GM11168 (cell line): ENCODE results near the gene CHCHD4.
"Not testable (repeated sequence)": the region's sequence is repeated elsewhere in the genome, so short reads cannot be mapped to it uniquely, and the experiment has no call there.

Experiments used
- in situ Hi-C: fragments of 300-500 bp; cut with MboI; formaldehyde crosslinking; loops from one replicate; pipeline ENCODE4 v1.12.0; 2022; ENCODE audit warnings: low sequenced_read_pairs; ENCODE audit not compliant: unreplicated experiment

The CHCHD4 gene

DNA sequence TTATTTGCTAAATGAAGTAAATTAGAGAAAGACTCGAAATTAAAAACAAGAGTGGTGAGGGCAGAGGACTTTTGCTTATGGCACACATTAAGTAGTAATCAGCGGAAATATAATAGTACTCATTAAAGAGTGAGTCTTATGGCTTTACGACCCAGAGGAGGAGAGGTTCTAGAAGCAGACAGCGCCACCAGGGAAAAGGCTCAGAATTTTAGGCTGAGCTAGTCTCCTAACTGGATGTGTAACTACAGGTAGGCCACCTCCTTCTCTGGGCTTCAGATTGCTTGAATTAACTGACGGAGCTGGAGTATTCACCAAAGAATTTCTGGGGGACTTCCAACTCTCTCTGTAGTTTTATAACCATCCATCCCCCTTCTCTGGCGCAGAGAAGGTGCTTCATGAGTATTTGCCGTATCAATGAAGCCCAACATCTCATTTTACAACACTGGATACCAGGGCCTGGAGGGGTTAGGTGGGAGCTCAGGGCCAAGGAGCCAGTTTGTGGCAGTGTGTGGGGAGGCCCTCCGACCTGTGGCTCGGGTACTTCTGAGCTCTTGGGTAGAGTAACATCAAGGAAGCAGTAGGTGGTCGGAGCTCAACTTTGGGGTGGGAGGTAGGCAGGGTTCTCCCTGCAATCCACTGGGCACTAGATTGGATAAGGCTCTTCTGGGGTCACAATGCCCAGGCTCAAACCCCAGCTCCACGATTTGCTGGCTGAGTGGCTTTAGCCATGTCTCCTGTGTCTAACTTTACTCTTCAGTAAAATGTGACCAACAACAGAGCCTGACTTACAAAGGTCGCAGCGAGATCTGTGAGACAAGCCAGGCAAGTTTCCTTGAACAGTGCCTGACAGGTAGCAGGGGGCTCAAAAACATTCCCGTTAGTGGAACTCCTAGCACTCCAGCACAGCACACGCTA, 1.1 kb downstream of the CHCHD4 start:
- in situ Hi-C loops: no loop called here

DNA sequence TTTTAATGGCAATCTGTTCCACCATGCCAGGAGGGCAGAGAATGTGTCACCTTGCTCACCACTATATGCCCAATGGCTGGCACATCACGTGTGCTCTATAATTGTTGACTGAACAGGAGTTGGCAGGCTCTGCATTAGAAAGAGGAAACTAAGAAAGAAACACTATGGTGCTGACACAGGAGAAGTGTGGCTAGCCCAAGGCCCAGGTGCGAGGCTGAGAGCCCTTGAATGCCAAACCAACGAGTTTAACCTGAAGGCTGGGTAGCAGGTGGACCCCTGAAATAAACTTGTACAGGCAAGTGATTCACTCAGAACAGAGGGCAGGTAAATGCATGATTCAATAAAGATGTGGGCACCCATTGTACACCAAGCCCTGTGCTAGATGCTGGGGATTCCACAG, 2.4 kb downstream of the CHCHD4 start:
- in situ Hi-C loops: no loop called here

DNA sequence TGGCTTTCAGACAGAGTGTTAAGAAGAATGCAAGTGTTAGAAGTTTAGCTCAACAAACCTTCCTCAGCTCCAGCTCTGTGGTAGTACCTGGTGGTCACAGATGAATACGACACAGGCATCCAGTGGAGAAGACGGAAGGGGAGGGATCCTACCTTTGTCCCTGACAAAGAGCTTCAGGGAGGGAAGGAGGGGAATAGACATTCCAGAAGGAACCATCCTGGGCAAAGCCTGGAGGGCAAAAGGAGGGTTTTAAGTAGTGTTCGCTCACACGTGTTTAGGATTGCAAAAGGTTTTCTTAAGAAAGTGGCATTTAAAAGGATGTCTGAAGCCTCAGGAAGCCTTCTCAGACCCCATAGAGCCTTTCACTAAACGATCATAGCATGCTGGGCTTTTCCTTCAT, 2.8 kb downstream of the CHCHD4 start:
- in situ Hi-C loops: no loop called here

DNA sequence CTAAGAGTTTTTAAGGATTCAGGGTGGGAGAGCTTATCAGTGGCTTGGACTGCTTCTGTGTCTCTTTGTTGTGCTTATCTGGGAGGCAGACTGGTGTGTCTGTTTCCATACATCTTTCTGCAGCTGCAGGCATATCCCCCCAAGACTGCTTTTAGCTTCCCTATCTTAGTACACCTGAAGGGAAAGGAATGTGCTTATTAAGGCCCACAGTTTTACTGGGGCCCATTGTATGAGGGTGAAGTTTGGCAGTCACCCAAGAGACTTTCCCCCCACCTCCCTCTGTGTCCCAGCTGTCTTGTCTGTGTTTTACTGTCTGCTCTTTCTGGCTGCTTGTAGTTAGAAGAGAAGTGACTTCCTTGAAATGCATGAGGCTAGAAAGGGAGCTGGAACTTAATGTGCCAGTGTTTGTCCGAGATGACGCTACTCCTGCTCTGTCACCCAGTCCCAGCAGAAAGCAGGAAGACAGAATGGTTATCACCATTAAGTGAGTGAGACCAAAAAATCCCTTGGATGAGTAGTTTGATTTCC, 3.7 kb downstream of the CHCHD4 start:
- in situ Hi-C loops: not testable (repeated sequence)

DNA sequence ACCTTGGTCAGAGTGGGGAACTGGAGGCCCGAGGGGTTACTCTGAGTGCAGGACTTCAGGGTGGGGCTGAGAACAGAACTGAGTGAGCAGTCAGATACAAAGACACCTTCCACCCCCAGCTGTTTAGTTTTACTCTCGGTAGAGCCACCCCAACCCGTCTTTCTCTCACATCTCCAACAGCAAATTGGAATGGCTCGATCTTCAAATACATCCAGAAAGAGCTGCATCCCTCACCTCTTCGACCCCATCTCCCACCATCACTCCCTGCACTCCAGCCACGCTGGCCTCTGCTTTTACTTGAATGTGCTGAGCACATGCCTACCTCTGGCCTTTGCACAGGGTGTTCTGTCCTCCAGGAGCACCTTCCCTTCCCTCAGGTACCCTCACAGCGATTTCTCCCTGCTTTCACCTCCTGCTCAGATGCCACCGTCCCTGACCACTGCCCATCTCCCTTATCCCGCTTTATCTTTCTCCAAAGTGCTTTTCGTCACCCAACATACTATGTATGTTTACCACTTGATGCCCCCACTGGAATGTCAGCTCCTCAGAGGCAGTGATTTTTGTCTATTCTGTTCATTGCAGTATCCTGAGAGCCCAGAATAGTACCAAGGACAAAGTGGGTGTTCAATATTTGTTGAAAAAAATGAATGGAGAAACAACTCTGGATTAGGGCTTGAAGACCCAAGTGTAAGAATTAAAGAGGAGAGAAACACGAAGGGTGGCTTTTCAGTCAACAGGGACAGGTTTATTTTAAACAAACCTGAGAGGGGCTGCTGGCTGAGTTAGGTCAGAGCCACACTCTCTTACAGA, 4.4 kb downstream of the CHCHD4 start:
- in situ Hi-C loops: no loop called here

DNA sequence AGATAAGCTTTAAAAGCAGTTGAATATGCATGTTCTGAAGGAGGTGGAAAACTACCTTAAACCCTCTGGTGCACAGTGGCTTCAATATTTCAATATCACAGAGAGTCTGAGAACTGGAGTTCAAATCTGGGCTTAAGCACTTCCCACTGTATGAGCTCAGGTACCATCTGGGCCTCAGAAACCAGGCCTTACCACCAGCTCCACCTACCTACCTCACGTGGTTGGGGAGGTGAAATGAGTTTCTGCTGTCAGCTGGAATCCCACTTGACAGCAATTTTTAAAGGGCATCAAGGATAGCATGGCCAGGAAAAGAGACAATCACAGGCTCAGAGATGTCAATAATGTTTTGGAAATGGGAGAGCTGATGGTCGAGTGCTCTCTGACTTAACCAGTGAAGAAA, 5.0 kb downstream of the CHCHD4 start:
- in situ Hi-C loops: no loop called here

DNA sequence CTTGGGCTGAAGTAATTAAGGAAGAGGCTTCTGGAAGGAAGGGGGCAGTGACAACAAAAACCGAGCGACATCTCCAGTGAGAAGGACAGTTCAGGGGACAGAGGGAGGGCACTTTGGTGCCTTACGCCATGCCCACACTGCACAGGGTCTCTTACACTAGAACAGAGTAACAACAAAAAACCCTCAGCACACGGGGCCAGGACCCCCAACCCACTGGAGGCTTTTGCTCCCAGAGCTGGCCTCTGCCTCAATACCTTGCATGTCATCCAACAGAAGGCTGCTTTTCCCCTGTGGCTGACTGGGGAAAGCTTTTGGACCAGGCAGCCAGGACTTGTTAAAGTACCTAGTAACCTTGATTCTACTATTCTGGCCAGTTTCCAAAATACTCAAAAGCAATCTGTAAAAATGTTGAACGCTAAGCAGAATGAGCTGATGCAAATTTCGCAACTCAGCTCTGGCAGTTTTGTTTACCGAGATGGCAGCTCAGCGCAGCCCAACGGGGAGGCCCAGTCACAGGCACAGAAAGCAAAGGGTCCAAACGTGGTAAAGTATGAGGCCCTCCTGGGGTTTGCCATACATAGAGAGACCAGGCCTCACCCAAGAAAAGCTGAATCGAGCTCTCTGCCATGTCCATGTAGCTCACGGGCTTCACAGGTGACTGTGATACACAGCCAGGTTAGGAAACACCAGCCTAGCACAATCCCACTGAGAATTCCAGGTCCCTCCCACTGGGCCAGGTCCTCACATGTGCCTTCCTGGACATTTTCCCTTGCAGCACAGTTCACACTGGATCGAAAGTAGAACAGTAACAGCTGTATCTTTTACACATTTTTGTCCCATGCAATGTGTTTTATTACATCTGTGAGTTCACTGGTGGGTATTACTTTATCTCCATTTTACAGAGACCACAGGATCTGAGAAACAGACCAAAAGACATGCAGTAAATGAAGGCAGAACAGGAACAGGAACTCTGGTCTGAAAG, 6.0 kb downstream of the CHCHD4 start:
- in situ Hi-C loops: no loop called here

DNA sequence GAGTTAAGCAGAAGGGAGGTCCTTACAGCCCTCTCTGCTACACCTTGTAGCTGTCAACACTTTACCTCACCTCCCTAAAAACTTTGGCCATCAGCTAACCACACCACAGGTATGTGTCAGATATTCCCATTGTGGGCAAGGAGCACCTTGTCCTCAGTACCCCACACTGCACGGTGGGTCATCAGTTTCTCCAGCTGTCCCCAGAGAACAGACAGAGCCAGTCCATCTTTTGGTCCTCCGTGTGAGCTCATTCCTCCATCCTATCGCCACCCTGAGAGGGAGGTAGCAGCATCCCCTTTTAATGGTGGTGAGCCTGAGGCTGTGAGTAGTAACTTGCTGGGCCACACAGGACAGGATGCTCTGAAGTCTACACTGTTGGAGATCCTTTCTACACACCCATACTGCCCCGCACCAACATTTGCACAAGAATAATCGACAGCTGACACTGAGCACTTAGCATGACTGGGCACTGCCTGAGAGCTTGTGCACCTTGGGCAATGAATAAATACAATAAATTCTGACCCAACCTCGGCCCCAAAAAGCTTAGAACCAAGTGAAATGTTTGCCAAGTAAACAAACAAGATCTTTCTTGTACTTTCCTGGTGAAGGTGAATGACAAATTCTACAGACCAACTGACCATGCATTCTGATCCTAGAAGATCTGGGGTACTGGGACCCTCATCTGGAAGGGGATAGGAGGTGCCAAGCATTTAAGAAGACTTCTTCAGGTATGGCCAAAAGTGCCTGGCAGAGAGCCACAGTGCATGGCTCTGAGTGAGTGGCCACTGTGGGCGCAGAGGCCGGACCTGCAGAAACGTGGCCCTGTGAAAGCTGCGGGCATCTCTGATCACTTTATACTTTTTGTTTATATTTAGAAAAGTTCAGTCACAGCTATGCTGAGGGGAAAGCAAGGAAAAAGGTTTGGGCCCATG, 6.9 kb downstream of the CHCHD4 start:
- in situ Hi-C loops: no loop called here

DNA sequence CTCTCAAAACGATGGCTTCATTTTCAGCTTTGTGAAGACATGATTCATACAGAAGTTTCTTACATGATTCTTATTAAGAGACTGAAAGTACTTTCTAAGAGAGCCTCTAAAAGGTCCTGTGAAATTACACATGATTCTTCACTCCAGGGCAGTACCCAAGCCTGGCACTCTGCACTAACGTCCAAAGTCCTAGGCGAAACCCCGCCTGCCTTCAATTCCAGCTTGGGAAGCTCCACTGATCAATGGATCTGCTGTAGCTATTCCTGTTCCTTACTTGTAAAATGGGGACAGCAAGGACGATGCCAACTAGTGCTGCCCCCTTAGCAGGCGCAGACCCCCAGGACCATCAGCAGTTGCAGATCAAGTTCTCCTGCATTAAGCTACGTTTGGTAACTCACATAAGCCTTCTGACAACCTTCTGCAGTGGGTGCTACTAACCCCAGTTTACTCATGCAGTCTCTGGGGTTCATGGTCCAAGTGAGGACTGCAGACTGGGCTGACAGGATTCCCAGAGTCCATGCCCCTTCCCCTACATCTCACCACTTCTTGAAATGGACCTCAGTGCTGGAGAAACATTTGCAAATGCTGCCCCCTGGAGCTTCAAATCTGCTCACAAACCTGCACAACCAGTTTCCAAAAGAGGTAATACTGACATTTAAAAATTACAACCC, 10.6 kb downstream of the CHCHD4 start:
- in situ Hi-C loops: no loop called here

DNA sequence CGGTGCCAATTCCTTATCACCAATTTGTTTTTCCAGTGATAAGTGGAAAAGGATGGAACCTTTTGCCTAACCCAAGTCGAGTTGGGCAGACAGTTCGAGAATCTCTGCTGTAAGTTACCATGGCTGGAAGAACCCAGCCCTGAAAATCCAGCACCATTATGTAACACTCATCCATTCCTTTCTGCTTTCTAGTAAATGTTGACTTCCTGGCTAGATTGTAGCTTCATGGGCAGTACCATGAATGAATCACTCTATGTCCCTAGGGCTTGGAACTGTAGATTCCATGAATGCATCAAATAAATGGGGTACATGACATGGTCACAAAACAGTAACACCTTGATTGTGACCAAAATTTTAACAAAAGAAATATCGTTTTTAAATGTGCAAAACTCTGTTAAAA, 14.0 kb downstream of the CHCHD4 start:
- in situ Hi-C loops: no loop called here

DNA sequence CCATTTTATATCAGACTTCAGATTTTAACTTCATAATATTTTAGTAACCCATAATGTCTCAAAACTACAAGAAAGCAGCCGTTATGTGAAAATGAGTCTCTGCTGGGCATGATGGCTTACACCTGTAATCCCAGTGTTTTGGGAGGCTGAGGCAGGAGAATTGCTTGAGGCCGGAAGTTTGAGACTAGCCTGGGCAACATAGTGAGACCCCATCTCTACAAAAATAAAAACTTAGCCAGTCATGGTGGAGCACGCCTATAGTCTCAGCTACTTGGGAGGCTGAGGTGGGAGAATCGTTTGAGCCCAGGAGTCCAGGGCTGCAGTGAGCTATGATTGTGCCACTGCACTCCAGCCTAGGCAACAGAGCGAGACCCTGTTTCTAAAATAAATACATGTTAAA, 14.8 kb downstream of the CHCHD4 start:
- in situ Hi-C loops: not testable (repeated sequence)

DNA sequence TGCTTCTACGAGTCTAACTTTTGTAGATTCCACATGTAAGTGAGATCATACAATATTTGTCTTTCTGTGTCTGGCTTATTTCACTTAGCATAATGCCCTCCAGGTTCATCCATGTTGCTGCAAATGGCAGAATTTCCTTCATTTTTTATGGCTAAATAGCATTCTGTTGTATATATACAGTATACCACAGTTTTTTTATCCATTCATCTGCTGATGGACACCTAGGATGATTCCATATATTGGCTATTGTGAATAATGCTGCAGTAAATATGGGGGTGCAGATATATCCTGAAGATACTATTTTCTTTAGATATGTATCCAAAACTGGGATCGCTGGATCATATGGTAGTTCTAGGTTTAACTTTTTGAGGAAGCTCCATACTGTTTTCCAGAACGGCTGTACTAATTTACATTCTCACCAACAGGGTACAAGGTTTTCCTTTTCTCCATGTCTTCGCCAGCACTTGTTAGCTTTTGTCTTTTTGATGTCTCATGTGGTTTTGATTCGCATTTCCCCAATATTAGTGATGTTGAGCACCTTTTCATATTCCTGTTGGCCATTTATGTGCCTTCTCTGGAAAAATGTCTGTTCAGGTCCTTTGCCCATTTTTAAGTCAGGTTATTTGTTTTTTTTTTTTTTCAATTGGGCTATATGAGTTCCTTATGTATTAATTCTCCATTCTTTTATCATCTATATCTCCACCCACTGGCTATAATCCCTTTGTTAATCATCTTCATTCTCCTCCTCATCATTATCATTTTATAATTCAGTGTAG, 26.9 kb downstream of the CHCHD4 start:
- in situ Hi-C loops: no loop called here

DNA sequence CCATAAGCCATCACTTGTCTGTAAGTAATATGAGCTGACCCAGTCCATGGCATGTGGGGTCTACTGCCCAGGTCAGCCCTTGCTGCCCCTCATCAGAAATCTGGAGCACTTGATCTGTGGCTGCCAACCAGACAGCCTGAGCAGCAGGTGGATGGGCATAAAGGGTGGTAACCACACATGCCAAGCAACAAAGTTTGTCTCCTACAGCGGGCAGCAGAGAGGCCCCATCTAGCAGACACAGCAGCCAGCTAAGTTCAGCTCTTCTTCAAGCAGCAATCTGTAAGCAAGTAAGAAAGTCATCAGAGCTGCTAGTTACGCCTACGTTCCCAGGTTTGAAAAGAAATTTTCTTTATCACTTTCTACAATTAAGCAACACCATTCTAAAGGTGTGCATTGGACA, 27.9 kb downstream of the CHCHD4 start:
- in situ Hi-C loops: no loop called here

DNA sequence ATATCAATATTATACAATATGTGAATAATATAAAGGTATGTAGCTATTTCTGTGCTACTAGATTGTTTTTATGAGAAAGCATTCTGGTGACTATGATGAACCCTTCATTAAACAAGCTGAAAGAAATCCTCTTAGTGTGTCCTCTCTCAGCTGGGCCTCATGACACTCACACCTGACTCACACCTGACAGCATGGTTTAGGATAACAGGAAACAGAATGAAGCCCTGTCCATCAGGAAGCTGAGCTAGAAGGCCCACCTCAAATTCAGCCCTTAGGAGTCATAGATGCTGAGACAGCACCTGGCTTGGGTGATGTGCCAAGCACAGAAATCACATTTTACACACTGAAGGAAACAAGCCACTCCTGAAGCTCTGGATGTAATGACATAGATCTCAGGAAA, 30.8 kb downstream of the CHCHD4 start:
- in situ Hi-C loops: no loop called here

DNA sequence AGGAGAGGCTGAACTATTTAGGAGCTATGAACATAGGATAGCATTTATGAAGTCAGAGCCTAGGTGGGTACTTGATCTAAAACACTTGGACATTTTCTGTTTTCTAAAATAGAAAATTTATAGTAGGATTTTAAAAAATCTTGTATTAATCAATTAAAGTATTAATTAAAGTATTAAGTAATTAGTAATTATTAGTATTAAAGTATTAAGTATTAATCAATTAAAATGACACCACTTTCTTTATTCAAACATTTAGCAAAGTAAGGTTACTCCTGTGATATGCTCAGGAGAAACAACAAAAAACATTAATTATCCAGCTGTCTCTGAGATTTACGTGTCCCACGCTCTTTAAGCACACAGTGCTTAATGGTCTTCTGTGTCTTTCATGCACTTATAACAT, 32.2 kb downstream of the CHCHD4 start:
- in situ Hi-C loops: no loop called here

DNA sequence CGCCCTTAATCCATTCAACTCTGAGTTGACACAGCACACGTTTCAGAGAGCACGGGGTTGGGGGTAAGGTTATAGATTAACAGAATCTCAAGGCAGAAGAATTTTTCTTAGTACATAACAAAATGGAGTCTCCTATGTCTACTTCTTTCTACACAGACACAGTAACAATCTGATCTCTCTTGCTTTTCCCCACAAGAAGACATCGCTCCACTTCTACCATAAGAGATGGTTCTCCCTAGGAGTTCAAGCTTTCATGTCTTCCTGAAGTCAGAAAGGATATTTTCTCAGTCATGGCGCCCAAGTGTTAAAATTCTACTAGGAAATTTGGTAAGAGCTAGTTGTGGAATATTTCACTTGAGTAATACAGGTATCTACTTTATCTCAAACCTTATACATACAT, 32.7 kb downstream of the CHCHD4 start:
- in situ Hi-C loops: not testable (repeated sequence)

DNA sequence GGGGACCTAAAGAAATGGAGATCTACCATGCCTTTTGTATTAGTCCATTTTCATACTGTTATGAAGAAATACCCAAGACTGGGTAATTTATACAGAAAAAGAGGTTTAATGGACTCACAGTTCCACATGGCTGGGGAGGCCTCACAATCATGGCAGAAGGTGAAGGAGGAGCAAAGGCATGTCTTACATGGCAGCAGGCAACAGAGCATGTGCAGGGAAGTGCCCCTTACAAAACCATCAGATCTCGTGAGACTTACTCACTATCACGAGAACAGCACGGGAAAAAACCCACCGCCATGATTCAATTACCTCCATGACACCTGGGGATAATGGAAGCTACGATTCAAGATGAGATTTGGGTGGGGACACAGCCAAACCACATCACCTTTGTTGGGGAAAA, 37.2 kb downstream of the CHCHD4 start:
- in situ Hi-C loops: not testable (repeated sequence)
